Measurements from ENCODE around the gene ALG8.

ALG8 gene

GRCh38 chr11:78158987-78159652, 19.7 kb upstream of the ALG8 start:
- H3K4me3 ChIP-seq (ENCODE audit: low read length): no peak overlapping the region
- no peak for TF ChIP-seq CTCF (conservative IDR thresholded peaks at IDR 0.05; ENCODE audit: low read depth, low read length)
- no peak for DNase-seq (ENCODE audit: low read depth)

- no peak for TF ChIP-seq CTCF (conservative IDR thresholded peaks at IDR 0.05; ENCODE audit: low read depth, low read length)
- H3K4me3 ChIP-seq (ENCODE audit: low read length): no peak overlapping the region
- DNase-seq (ENCODE audit: low read depth): no peak
These were observed 16.9 kb upstream of the ALG8 start for GRCh38 chr11:78156127-78156844.

- H3K4me3 ChIP-seq (ENCODE audit: low read length): no peak overlapping the region
- no peak for DNase-seq (ENCODE audit: low read depth)
- TF ChIP-seq CTCF (conservative IDR thresholded peaks at IDR 0.05; ENCODE audit: low read depth, low read length): no peak
These were observed 12.4 kb upstream of the ALG8 start for GRCh38 chr11:78151804-78152203.

GRCh38 chr11:78150754-78151153, 11.3 kb upstream of the ALG8 start:
- no peak overlapping the region for H3K4me3 ChIP-seq (ENCODE audit: low read length)
- DNase-seq (ENCODE audit: low read depth): no peak
- no peak for TF ChIP-seq CTCF (conservative IDR thresholded peaks at IDR 0.05; ENCODE audit: low read depth, low read length)

- no peak overlapping the region for H3K4me3 ChIP-seq (ENCODE audit: low read length)
- no peak for DNase-seq (ENCODE audit: low read depth)
- no peak for TF ChIP-seq CTCF (conservative IDR thresholded peaks at IDR 0.05; ENCODE audit: low read depth, low read length)
These were observed 10.9 kb upstream of the ALG8 start for GRCh38 chr11:78150346-78150745.

GRCh38 chr11:78149646-78150045, 10.2 kb upstream of the ALG8 start:
- DNase-seq (ENCODE audit: low read depth): peak; percentile 3
- H3K4me3 ChIP-seq (ENCODE audit: low read length): no peak overlapping the region
- TF ChIP-seq CTCF (conservative IDR thresholded peaks at IDR 0.05; ENCODE audit: low read depth, low read length): peak; percentile 27

- no peak overlapping the region for H3K4me3 ChIP-seq (ENCODE audit: low read length)
- DNase-seq (ENCODE audit: low read depth): no peak
- TF ChIP-seq CTCF (conservative IDR thresholded peaks at IDR 0.05; ENCODE audit: low read depth, low read length): no peak
These were observed 8.4 kb upstream of the ALG8 start for GRCh38 chr11:78147807-78148206.

All from retinal pigment epithelial cell (primary cell).